OCI-LY3 (cell line): ENCODE data around the gene CD300H.

Experiments used
- CTCF ChIP-seq: fragments of 200-600, 300-600 bp; sonication (generic); IDR thresholded peaks from 2 replicates; pipeline ENCODE4 v1.5.1; 2014; ENCODE audit warnings: antibody characterized with exemption, low read length, low read depth
- EZH2phosphoT487 ChIP-seq: fragments of 200-600 bp; shearing (Covaris generic); IDR thresholded peaks from 2 replicates; pipeline ENCODE4 v1.6.1; 2018; ENCODE audit warnings: antibody characterized with exemption, mixed run types, low read depth

DNA sequence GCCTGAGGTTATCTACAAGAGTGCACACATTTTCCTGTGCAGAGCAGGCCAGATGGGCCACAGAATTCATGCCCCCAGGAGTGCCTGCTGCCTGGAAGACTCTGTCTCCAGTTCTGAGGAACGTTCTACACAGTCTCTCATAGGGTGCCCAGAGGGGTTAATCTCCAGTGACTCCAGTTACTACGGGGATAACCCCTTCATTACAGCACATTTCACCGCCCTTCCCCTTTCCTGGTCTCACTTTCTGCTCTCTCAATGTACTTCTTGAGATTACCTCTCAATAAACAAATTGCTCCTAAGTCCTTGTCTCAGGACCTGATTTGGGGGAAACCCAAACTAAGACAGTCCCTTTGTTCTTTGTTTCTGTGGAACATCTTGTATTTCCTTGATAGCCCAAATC is 5.7 kb downstream of the CD300H start:
- TF ChIP-seq EZH2phosphoT487 (no peak), CTCF (no peak)
